Right forelimb (tissue), 1 donor: ENCODE data around the gene HELZ.
"Not testable (repeated sequence)": the region's sequence is repeated elsewhere in the genome, so short reads cannot be mapped to it uniquely, and the experiment has no call there.

Experiments
- DNase-seq: peaks from one replicate; pipeline ENCODE4 v3.0.0-alpha.2; 2018

The HELZ gene

DNA sequence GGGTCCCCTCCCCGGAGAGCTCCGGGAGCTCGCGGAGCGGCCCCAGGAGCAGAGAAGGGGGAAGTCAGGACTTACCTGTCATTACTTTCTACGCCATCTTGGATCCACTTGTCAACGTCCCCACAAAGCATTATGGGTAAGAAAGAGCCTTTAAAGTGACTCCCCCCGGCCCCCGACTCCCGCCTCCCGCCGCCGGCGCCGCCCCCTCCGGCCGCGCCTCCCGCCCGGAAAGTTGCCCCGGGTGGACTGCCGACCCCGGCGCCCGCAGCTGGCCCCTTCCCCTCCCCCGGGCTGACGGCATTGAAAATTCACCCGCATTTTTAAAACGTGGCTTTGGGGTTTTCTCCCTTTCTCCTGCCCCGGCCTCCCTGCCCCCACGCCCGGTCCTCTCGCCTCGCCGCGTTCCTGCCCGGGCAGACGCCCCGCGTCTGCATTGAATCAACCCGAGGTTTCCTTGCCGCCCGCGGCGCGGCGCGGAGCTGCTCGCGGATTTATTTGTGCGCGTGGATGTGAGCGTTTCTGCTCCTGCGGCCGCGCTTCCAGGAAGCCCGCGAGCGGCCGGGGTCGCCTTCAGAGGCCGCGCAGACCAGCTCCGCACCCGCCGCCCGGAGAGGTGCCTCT, at the start of gene HELZ:
Gene HELZ, minus strand, starts transcription at position 124 of the 621 bp plus-strand sequence. CDS start 26,392 bp downstream, outside the sequence.
- peak; percentile 89 for DNase-seq

GRCh38 chr17:67293251-67294203, 48.5 kb upstream of the HELZ start:
- DNase-seq: peak; percentile 58

- peak; percentile 70 for DNase-seq
These were observed 45.8 kb upstream of the HELZ start for GRCh38 chr17:67290711-67291291.

GRCh38 chr17:67290244-67290643, 45.2 kb upstream of the HELZ start:
- no peak for DNase-seq

- peak; percentile 90 for DNase-seq
These were observed 44.3 kb upstream of the HELZ start for GRCh38 chr17:67289181-67289876.

DNA sequence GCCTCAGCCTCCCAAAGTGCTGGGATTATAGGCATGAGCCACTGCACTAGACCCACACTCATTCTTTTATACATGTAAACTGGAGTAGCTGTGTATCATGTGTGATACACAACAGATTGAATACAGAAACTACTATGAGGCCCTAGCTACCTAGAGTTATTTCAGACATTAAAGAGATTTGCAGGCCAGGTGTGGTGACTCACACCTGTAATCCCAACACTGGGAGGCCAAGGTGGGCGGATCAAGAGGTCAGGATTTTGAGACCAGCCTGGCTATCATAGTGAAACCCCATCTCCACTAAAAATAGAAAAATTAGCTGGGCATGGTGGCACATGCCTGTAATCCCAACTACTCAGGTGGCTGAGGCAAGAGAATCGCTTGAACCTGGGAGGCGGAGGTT, 41.8 kb upstream of the HELZ start:
- DNase-seq: not testable (repeated sequence)

GRCh38 chr17:67285360-67285759, 40.4 kb upstream of the HELZ start:
- no peak for DNase-seq

DNA sequence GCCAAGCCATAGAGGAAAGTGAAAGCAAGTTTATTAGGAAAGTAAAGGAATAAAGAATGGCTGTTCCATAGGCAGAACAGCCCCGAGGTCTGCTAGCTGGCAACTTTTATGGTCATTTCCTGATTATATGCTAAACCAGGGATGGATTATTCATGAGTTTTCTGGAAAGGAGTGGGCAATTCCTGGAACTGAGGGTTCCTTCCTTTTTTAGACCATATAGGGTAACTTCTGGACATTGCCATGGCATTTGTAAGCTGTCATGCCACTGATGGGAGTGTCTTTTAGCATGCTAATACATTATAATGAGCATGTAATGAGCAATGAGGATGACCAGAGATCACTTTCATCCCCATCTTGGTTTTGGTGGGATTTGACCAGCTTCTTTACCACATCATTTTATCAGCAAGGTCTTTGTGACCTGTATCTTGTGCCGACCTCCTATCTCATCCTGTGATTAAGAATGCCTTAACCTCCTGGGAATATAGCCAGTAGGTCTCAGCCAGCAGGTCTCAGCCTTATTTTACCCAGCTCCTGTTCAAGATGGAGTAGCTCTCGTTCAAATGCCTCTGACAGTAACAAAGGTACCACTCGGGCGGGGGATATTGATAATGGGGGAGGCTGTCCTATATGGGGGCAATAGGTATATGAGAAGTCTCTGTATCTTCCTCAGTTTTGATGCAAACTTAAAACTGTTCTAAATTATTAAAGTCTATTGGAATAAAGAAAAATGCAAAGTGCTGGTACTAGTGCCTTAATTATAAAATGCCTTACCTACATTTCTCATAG, 38.9 kb upstream of the HELZ start:
- no peak for DNase-seq

GRCh38 chr17:67281743-67282142, 36.7 kb upstream of the HELZ start:
- no peak for DNase-seq

GRCh38 chr17:67281053-67281452, 36.1 kb upstream of the HELZ start:
- DNase-seq: no peak

GRCh38 chr17:67280279-67280678, 35.3 kb upstream of the HELZ start:
- DNase-seq: peak; percentile 60

DNA sequence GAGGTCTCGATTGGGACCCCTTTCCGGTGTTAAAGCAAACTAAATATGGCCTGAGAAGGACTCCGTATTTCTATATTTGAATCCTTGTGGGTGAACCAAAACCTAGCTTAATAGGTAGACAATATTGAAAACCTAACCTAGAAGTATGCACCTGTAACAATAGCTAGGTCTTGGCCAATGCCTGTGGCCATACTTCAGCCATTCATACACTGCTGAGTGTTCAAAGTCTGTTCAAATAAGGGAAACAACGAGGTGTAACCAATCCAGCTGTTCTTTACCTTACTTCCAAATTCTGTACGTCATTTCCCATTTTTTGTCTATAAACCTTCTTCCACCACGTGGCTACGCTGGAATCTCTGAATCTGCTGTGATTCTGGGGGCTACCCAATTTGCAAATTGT, 34.1 kb upstream of the HELZ start:
- no peak for DNase-seq

- no peak for DNase-seq
These were observed 33.4 kb upstream of the HELZ start for GRCh38 chr17:67278363-67278762.

- DNase-seq: no peak
These were observed 31.1 kb upstream of the HELZ start for GRCh38 chr17:67276075-67276474.

GRCh38 chr17:67274466-67274865, 29.5 kb upstream of the HELZ start:
- no peak for DNase-seq

DNA sequence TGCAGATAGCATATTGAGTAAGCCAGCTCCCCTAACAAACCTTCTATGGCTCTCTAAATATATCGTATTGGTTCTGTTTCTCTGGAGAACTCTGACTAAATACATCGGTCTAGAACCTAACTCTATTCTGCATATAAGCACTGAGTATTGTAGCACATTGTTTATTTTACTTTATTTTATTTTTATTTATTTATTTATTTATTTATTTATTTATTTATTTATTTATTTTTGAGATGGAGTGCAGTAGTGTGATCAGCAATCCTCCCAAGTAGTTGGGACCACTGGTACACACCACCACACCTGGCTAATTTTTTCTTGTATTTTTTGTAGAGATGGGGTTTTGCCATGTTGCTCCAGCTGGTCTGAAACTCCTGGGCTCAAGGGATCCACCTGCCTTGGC, 28.9 kb upstream of the HELZ start:
- DNase-seq: no peak

- no peak for DNase-seq
These were observed 27.5 kb upstream of the HELZ start for GRCh38 chr17:67272312-67273047.

DNA sequence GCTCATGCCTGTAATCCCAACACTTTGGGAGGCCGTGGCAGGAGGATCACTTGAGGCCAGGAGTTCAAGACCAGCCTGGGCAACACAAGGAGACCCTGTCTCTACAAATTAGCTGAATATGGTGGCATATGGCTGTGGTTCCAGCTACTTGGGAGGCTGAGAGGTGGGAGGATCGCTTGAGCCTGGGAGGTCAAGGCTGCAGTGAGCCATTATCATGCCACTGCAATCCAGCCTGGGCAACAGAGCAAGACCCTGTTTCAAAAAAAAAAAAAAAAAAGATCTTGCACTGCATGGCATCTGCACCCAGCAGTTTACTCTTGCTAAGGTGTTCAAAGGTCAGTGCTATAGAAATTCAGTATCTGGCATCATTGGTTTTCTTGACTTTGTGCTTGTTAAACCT, 26.2 kb upstream of the HELZ start:
- not testable (repeated sequence) for DNase-seq

- no peak for DNase-seq
These were observed 25.4 kb upstream of the HELZ start for GRCh38 chr17:67270416-67270815.

GRCh38 chr17:67266496-67266895, 21.5 kb upstream of the HELZ start:
- no peak for DNase-seq

- DNase-seq: no peak
These were observed 20.5 kb upstream of the HELZ start for GRCh38 chr17:67265436-67266019.
